ENCODE measurements around the gene ALKBH7. TPM values are rescaled to one million over a fixed set of nuclear protein-coding genes. Genes with fewer than 3 reads are reported as not detected.
A peak's percentile ranks its signal among the peaks of the same experiment; 100 is the strongest.

The ALKBH7 gene
- total RNA-seq, 1 donor from 2014 or later = 35.9 TPM

DNA sequence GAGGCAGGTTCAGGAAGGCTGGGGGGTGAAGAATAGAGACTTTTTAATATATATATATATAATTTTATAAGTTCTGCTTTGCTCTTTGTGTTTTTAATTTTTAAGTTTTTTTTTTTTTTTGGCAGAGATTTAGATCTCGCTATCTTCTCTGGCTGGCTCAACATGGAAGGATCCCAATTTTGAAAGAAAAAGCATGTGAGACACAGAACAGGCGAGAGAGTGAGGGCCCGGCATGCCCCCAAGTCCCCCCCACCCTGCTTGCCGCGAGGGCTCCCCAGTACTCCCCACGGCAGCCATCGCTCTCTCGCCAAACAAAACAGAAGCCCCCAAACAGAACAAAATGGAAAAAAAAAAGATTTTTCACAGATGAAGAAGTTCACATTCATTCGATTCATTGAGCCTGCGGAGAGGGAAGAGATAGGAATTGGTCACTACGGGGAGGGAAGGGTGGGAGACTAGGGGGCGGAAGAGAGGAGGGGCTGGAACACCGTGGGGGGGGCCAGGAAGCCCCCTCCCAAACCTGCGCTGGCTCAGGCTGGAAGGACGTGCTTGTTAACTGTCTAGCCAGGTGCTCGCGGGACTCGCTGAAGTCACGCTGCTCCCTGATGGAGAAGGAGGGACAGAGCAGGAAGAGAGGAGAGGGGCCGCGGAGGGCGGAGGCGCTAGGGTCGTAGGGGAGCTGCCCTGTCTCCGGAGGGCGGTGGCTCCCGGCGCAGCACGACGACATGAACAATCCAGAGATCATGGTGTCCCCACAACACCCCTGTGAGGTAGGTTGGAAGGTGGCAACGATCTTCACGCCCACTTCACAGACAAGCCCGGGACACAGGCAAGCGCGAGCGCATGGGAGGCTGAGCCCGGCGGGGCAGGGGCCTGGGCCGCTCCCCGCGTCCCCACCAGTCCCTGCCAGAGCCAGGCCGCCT is 41.4 kb downstream of the ALKBH7 start:
- Mint-ChIP-seq H3K9me3 (no peaks in the 10 kb centered on the region), H3K4me3 (ENCODE audit: low read depth) (no peak overlapping the region), H3K4me1 (ENCODE audit: low read depth) (no peaks in the 10 kb centered on the region), H3K36me3 (ENCODE audit: low read depth) (peaks cover 46% of the 10 kb centered on the region), H3K27me3 (ENCODE audit: low read depth) (no peaks in the 10 kb centered on the region), H3K27ac (no peak overlapping the region)
- intact Hi-C loops (cut with micrococcal nuclease) = no loop called here
- no peak for DNase-seq (ENCODE audit: low spot score)

GRCh38 chr19:6414793-6415590 is 42.4 kb downstream of the ALKBH7 start:
- intact Hi-C loops (cut with micrococcal nuclease) = no loop called here
- no peaks in the 10 kb centered on the region for H3K27me3 Mint-ChIP-seq (ENCODE audit: low read depth)
- no peaks in the 10 kb centered on the region for H3K4me1 Mint-ChIP-seq (ENCODE audit: low read depth)
- H3K4me3 Mint-ChIP-seq (ENCODE audit: low read depth) = no peak overlapping the region
- no peak overlapping the region for H3K27ac Mint-ChIP-seq
- DNase-seq (ENCODE audit: low spot score) = no peak
- H3K9me3 Mint-ChIP-seq = no peaks in the 10 kb centered on the region
- peaks cover 53% of the 10 kb centered on the region for H3K36me3 Mint-ChIP-seq (ENCODE audit: low read depth)

DNA sequence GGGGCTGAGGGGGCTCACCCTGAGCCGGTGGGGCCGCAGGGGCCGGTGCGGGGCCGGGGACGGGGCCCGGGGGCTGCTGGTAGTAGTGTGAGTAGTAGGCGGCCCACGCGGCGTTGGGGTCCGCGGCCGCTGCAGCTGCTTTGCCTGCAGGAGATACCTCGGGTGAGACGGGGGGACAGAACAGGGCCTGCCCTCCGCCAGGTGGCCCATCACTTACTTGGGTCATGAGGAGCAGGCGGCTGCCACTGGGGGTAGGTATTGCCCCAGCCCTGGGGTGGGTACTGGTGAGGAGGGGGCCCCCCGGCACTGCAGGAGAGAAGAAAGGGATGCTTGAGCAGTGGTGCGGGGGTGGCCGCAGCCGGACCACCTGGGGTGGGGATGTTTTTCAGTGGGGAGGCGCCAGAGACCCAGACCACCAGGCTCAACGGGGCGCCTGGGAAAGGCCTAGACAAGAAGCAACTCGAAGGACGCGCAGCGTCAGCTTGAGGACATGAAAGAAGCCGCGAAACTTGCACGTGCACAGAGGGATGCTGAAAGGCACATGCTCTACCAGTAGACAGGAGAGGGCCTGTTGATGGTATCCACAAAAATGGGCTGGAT is 43.1 kb downstream of the ALKBH7 start:
- Mint-ChIP-seq H3K36me3 (ENCODE audit: low read depth) (peaks cover 60% of the 10 kb centered on the region), H3K27me3 (ENCODE audit: low read depth) (no peaks in the 10 kb centered on the region), H3K27ac (no peak overlapping the region), H3K9me3 (no peaks in the 10 kb centered on the region), H3K4me3 (ENCODE audit: low read depth) (no peak overlapping the region), H3K4me1 (ENCODE audit: low read depth) (no peaks in the 10 kb centered on the region)
- DNase-seq (ENCODE audit: low spot score) = no peak
- intact Hi-C loops (cut with micrococcal nuclease) = no loop called here

DNA sequence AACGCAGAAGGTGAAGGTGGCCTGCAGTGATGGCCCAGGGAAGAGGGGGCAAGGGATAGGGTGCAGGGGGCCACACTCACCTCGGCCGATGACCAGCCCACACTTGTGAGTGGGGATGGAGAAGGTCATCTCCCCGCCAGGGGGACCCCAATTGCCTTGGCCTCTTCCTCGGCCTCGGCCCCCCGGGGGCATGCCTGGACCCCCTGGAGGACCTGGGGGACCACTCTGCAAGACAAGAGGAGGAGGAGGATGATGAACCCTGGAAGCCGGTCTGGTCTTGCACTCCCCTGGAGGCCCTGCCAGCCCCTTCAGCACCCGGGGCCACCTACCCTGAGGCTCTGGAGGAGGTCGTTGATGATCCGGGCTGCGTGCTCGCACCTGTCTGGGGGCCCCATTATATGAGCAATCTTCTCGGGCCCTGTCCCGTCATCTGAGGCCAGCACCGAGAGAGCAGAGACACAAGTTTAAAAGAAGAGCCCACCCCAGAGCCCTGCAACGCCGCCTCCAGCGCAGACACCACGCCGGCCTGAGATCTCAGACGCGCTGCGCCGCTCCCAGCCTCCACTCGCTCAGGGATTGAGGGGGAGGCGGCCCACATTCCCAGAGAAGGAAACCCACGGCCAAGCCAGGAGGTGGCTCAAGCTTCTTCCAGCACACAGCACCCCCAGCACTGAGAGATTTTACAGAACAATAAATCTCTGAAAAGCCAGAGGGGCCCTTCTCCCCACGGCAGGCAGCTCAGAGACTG is 44.2 kb downstream of the ALKBH7 start:
- intact Hi-C loops (cut with micrococcal nuclease) = no loop called here
- no peak for DNase-seq (ENCODE audit: low spot score)
- Mint-ChIP-seq H3K36me3 (ENCODE audit: low read depth) (peaks cover 71% of the 10 kb centered on the region), H3K27me3 (ENCODE audit: low read depth) (no peaks in the 10 kb centered on the region), H3K27ac (no peak overlapping the region), H3K4me3 (ENCODE audit: low read depth) (no peak overlapping the region), H3K9me3 (no peaks in the 10 kb centered on the region), H3K4me1 (ENCODE audit: low read depth) (peaks cover 2% of the 10 kb centered on the region)

DNA sequence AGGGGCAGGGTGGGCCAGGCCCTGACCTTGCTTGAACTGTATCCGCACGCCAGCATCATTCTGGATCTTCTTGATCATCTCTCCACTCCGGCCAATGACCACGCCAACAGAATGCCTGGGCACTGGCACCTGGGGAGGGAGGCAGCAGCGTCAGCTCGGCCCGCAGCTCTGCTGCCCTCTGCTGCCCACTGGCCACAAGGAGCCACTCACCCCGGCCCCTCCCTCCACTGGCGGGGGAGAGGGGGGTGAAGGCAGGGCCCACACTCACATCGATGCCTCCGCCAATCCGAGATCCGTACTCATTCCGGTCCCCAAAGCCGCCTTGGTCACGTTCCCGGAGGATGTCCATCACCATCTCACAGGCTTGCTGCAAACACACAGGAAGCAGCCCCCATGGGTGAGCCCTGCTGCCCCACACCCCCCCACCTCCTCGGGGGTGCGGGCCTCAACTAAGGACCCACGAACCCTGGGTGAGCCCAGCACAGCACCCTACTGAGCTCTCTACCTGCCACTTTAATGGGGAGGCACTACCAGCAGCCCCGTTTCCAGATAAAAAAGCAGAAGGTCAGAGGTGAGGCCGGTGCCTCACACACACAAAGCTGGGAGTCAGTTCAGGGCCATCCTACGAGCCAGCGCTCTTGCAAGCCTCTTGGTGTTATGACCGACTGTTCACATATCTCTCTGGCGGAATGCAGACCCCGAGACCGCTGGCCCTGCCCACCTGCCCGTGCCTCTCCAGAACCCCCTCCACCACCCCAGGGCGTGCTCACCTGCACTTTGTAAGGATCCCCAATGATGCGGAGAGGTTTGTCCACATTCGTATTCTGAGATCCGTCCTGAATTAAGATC is 45.3 kb downstream of the ALKBH7 start:
- peaks cover 82% of the 10 kb centered on the region for H3K36me3 Mint-ChIP-seq (ENCODE audit: low read depth)
- H3K27me3 Mint-ChIP-seq (ENCODE audit: low read depth) = no peaks in the 10 kb centered on the region
- no peak overlapping the region for H3K4me3 Mint-ChIP-seq (ENCODE audit: low read depth)
- intact Hi-C loops (cut with micrococcal nuclease) = no loop called here
- DNase-seq (ENCODE audit: low spot score) = no peak
- H3K4me1 Mint-ChIP-seq (ENCODE audit: low read depth) = peaks cover 9% of the 10 kb centered on the region
- H3K27ac Mint-ChIP-seq = no peak overlapping the region
- H3K9me3 Mint-ChIP-seq = no peaks in the 10 kb centered on the region

- Mint-ChIP-seq H3K36me3 (ENCODE audit: low read depth) (peaks cover 88% of the 10 kb centered on the region), H3K9me3 (no peaks in the 10 kb centered on the region), H3K27me3 (ENCODE audit: low read depth) (no peaks in the 10 kb centered on the region), H3K4me3 (ENCODE audit: low read depth) (no peak overlapping the region), H3K4me1 (ENCODE audit: low read depth) (peaks cover 14% of the 10 kb centered on the region), H3K27ac (no peak overlapping the region)
- intact Hi-C loops (cut with micrococcal nuclease) = no loop called here
- no peak for DNase-seq (ENCODE audit: low spot score)
These were observed 46.0 kb downstream of the ALKBH7 start for GRCh38 chr19:6418562-6418932.

DNA sequence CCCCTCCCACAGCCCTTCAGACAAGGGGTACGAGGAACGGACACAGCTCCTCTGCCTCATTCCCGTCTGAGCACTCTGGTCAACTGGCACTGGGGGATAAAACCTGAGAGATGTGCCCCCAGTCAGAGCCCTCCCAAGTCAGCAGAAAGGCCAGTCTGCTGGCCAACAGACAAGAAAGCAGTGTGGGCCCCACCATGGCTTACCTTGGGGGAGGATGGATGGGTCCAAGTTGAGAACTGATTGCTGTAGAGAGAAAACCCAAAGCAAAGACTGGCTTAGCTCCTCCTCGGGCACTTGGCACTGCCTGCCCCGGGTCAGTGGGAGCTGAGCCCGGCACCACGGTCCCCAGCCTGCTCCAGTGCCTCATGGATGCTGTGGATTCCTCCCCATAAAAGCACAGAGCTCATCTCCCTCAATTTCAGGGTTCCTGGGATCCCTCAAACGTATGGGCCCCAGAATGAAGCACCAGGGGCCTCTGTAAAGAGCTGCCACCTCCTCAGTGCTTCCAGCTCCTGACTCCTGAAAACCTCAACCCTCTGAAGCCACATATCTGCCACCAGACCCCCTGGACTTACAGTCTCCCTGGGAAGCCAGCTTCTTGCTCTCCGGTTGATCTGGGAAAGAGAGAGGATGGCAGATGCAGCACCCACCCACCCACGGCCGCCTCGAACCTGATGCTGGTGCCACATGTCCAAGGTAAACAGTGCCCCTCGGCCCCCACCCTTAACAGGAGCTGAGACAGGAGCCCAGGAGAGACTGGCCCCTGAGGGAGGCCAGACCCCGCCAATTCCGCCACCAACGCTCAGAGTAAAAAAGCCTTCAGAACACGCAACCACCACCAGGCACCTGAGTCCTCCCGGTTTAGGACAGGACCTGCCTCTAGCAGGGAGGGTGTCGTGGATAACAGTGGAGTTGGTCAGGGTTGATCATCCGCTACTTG is 48.8 kb downstream of the ALKBH7 start:
- H3K27ac Mint-ChIP-seq = no peak overlapping the region
- H3K4me3 Mint-ChIP-seq (ENCODE audit: low read depth) = no peak overlapping the region
- intact Hi-C loops (cut with micrococcal nuclease) = loop anchor here (10.0 kb wide), 1 partner anchor 83 kb away; the partner anchor contains the start of gene TUBB4A
- no peak for DNase-seq (ENCODE audit: low spot score)
- peaks cover 21% of the 10 kb centered on the region for H3K4me1 Mint-ChIP-seq (ENCODE audit: low read depth)
- H3K9me3 Mint-ChIP-seq = peaks cover 3% of the 10 kb centered on the region
- H3K27me3 Mint-ChIP-seq (ENCODE audit: low read depth) = no peaks in the 10 kb centered on the region
- peaks cover 73% of the 10 kb centered on the region for H3K36me3 Mint-ChIP-seq (ENCODE audit: low read depth)

GRCh38 chr19:6423499-6424194 is 51.1 kb downstream of the ALKBH7 start:
- peak overlapping the region; percentile 74 for H3K27ac Mint-ChIP-seq
- peaks cover 51% of the 10 kb centered on the region for H3K36me3 Mint-ChIP-seq (ENCODE audit: low read depth)
- peak overlapping the region; percentile 94 for H3K4me3 Mint-ChIP-seq (ENCODE audit: low read depth)
- H3K9me3 Mint-ChIP-seq = peaks cover 3% of the 10 kb centered on the region
- H3K4me1 Mint-ChIP-seq (ENCODE audit: low read depth) = peaks cover 21% of the 10 kb centered on the region
- DNase-seq (ENCODE audit: low spot score) = peak; percentile 44
- intact Hi-C loops (cut with micrococcal nuclease) = loop anchor here (2.0 to 10.0 kb wide), 2 partner anchors 63 to 81 kb away; partner anchors contain the start of genes CLPP and TUBB4A
- no peaks in the 10 kb centered on the region for H3K27me3 Mint-ChIP-seq (ENCODE audit: low read depth)

GRCh38 chr19:6424195-6424938 is 51.8 kb downstream of the ALKBH7 start, which contains the start of gene KHSRP:
Gene KHSRP, minus strand, starts transcription at chr19:6424811. Its CDS starts 110 bp downstream, at chr19:6424701.
- H3K36me3 Mint-ChIP-seq (ENCODE audit: low read depth) = peaks cover 44% of the 10 kb centered on the region
- intact Hi-C loops (cut with micrococcal nuclease) = loop anchor here (2.0 to 10.0 kb wide), 2 partner anchors 64 to 80 kb away; partner anchors contain the start of genes CLPP and TUBB4A
- H3K27me3 Mint-ChIP-seq (ENCODE audit: low read depth) = no peaks in the 10 kb centered on the region
- no peak for DNase-seq (ENCODE audit: low spot score)
- H3K27ac Mint-ChIP-seq = peak within 1 kb of the TSS; percentile 96
- H3K9me3 Mint-ChIP-seq = peaks cover 3% of the 10 kb centered on the region
- peak within 1 kb of the TSS; percentile 94 for H3K4me3 Mint-ChIP-seq (ENCODE audit: low read depth)
- peaks cover 21% of the 10 kb centered on the region for H3K4me1 Mint-ChIP-seq (ENCODE audit: low read depth)

Measured in activated T-helper 2 cell treated with anti-CD3 and anti-CD28 coated beads, Interferon-gamma antibody, Interleukin-2, Interleukin-4, amounts not matched to agents 10 μg/mL and 5 μg/mL and 100 μg/mL, durations not matched to agents 14 hours and 24 hours and 36 hours (primary cell).